Type B pancreatic cell (in vitro differentiated cells): ENCODE measurements around the gene IER3. TPM values are rescaled to one million over a fixed set of nuclear protein-coding genes. Genes with fewer than 3 reads are reported as not detected.

Experiments used
- DNase-seq: peaks from one replicate; pipeline ENCODE4 v3.0.0; 2021; ENCODE audit warnings: mixed read lengths; ENCODE audit not compliant: unreplicated experiment; ENCODE audit errors: extremely low spot score
- H3K27ac Mint-ChIP-seq: 2 replicates; pipeline ENCODE4 v1.8.0; 2021; ENCODE audit warnings: mild to moderate bottlenecking, mixed read lengths
- H3K27me3 Mint-ChIP-seq: 2 replicates; pipeline ENCODE4 v1.8.0; 2021; ENCODE audit warnings: mixed read lengths
- H3K36me3 Mint-ChIP-seq: 2 replicates; pipeline ENCODE4 v1.8.0; 2021; ENCODE audit warnings: mixed read lengths
- H3K4me1 Mint-ChIP-seq: one replicate; pipeline ENCODE4 v1.8.0; 2021; ENCODE audit warnings: mixed read lengths; ENCODE audit not compliant: unreplicated experiment
- H3K4me3 Mint-ChIP-seq: 2 replicates; pipeline ENCODE4 v1.8.0; 2021; ENCODE audit warnings: mild to moderate bottlenecking, mixed read lengths
- H3K9me3 Mint-ChIP-seq: 2 replicates; pipeline ENCODE4 v1.8.0; 2021; ENCODE audit warnings: mixed read lengths
- total RNA-seq: library from RNA; stranded (reverse); gene quantifications from 2 replicates; pipeline ENCODE4 v1.2.1, GENCODE V29; 2021; ENCODE audit warnings: low replicate concordance
- TF ChIP-seq, protein P1 (sequence below): fragments of 200-600 bp; sonication (generic); conservative IDR thresholded peaks from 2 replicates; pipeline ENCODE4 v1.5.0; 2021; ENCODE audit warnings: antibody characterized with exemption, mild to moderate bottlenecking

IER3 gene
- total RNA-seq, 1 donor from 2014 or later: 24.3 TPM

DNA sequence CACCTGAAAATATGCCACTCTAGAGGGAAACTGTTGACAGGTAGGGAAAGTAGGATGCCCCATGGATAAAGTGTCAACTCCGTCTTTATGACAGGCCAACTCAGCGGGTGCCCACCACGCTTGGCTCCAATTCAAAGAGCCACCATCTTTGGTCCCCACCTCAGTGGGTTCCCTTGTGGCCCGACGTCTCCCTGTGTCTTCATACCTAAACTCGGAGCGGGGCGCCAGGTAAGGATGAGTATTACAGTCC lies 27.5 kb downstream of the IER3 start:
- peaks cover 25% of the 10 kb centered on the region for H3K4me1 Mint-ChIP-seq
- H3K27ac Mint-ChIP-seq: peak overlapping the region; percentile 100
- no peak for DNase-seq
- TF ChIP-seq, protein P1, sequence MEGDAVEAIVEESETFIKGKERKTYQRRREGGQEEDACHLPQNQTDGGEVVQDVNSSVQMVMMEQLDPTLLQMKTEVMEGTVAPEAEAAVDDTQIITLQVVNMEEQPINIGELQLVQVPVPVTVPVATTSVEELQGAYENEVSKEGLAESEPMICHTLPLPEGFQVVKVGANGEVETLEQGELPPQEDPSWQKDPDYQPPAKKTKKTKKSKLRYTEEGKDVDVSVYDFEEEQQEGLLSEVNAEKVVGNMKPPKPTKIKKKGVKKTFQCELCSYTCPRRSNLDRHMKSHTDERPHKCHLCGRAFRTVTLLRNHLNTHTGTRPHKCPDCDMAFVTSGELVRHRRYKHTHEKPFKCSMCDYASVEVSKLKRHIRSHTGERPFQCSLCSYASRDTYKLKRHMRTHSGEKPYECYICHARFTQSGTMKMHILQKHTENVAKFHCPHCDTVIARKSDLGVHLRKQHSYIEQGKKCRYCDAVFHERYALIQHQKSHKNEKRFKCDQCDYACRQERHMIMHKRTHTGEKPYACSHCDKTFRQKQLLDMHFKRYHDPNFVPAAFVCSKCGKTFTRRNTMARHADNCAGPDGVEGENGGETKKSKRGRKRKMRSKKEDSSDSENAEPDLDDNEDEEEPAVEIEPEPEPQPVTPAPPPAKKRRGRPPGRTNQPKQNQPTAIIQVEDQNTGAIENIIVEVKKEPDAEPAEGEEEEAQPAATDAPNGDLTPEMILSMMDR: no peak
- H3K27me3 Mint-ChIP-seq: peaks cover 7% of the 10 kb centered on the region
- H3K4me3 Mint-ChIP-seq: peak overlapping the region; percentile 97
- peaks cover 4% of the 10 kb centered on the region for H3K9me3 Mint-ChIP-seq
- H3K36me3 Mint-ChIP-seq: peaks cover 41% of the 10 kb centered on the region

DNA sequence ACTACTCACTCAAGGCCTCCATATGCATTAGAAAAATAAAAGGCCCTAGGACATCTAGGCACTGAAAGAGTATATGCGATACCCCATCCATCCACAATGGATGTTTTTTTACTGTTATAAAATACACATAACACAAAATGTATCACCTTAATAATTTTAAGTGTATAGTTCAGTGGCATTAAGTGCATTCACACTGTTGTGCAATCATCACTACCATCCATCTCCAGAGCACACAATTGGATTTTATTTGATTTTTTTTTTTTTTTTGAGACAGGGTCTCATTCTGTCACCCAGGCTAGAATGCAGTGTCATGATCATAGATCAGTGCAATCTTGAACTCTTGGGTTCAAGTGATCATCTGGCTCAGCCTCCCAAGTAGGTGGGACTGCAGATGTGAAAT lies 30.1 kb downstream of the IER3 start:
- H3K4me1 Mint-ChIP-seq: peaks cover 21% of the 10 kb centered on the region
- H3K27me3 Mint-ChIP-seq: no peaks in the 10 kb centered on the region
- peaks cover 41% of the 10 kb centered on the region for H3K36me3 Mint-ChIP-seq
- TF ChIP-seq, protein P1: no peak
- DNase-seq: no peak
- no peak overlapping the region for H3K27ac Mint-ChIP-seq
- no peak overlapping the region for H3K4me3 Mint-ChIP-seq
- peaks cover 4% of the 10 kb centered on the region for H3K9me3 Mint-ChIP-seq

DNA sequence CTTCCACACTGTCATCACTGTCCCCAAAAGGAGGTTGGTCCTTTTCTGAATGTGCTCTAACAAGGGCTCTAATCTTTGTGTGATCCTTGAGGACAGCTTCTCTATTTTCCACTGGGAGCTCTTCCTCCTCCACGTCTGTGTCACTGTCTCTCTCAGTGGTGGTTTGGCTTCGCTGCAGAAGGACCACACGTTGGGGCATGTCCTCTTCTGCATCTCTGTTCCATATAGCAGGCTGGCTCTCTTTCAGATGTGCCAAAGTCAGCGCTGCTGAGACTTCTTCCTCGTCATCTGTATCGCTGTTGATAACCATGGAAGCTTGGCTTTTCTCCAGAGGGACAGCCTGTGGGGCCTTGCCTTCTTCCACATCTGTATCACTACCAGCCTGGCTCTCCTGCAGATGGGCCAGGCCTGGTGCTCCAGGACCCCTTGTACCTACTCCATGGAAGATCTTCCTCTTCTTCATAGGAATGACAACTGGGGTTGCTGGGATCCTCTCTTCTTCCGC lies 31.9 kb downstream of the IER3 start:
- TF ChIP-seq, protein P1: no peak
- Mint-ChIP-seq H3K9me3 (peaks cover under 1% of the 10 kb centered on the region), H3K27ac (no peak overlapping the region), H3K4me1 (peaks cover 15% of the 10 kb centered on the region), H3K36me3 (peaks cover 39% of the 10 kb centered on the region), H3K27me3 (no peaks in the 10 kb centered on the region), H3K4me3 (no peak overlapping the region)
- no peak for DNase-seq

DNA sequence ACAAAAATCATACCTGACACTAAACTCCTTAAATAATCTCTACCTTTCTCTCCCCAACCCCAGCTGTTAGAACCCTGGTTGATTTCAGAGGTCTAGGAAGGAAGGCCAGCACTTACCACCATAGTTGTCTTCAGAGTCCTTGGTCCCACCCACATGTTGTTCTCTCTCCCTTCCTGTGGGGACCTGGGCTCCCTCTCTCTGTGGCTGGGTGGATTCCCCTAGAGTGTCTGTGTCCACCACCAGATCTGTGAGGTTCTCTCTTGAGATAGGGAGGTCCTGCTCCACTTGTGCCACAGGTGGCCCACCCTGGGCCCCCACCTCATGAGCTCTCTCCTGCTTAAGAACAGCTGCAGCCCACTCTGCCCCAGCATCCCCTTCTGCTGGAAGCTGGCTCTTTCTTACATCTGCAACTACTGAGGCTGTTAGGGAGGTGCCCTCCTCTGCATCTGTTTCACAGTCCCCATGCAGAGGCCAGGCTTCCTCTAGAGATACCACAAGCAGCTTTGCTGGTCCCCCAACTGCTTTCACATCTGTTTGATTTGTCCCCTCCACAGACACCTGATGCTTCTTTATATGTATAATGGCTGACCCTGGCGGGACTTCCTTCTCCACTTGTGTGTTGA lies 32.5 kb downstream of the IER3 start:
- Mint-ChIP-seq H3K27ac (no peak overlapping the region), H3K4me1 (peaks cover 10% of the 10 kb centered on the region), H3K27me3 (no peaks in the 10 kb centered on the region), H3K36me3 (peaks cover 42% of the 10 kb centered on the region), H3K9me3 (no peaks in the 10 kb centered on the region), H3K4me3 (no peak overlapping the region)
- DNase-seq: no peak
- TF ChIP-seq, protein P1: no peak

DNA sequence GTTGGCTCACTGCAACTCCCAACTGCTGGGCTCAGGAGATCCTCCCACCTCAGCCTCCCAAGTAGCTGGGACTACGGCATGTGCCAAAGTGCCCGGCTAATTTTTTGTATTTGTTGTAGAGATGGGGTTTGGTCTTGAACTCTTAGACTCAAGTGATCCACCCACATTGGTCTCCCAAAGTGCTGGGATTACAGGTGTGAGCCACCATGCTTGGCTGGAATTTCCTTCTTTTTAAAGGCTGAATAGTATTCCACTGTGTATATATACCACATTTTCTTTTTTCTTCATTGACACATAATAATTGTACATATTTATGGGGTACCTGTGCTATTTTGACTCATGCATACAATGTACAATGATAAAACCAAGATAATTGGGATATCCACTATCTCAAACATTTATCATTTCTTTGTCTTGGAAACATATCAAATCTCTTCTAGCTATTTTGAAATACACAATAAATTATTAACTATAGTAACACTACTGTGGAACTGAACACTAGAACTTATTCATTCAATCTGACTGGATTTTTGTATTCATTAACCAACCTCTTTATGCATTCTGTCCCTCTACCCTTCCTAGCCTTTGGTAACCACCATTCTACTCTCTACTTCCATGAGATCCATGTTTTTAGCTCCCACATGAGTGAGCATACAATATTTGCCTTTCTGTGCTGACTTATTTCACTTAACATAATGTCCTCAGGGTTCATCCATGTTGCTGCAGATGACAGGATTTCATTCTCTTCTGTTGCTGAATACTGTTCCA lies 35.1 kb downstream of the IER3 start:
- no peak for DNase-seq
- Mint-ChIP-seq H3K4me1 (no peaks in the 10 kb centered on the region), H3K27me3 (no peaks in the 10 kb centered on the region), H3K9me3 (no peaks in the 10 kb centered on the region), H3K27ac (no peak overlapping the region), H3K4me3 (no peak overlapping the region), H3K36me3 (peaks cover 49% of the 10 kb centered on the region)
- TF ChIP-seq, protein P1: no peak
